HG02884 (cell line): Measurements from ENCODE around the gene RCBTB2.

ENCODE experiments used
- ATAC-seq: cut with Tn5 transposase; IDR thresholded peaks from one replicate; pipeline ENCODE4 v1.9.1; 2021; ENCODE audit warnings: mild to moderate bottlenecking, moderate library complexity; ENCODE audit not compliant: unreplicated experiment

The RCBTB2 gene

GRCh38 chr13:48496271-48497161, 36.4 kb downstream of the RCBTB2 start:
- no peak for ATAC-seq

- ATAC-seq: no peak
These were observed 38.0 kb downstream of the RCBTB2 start for GRCh38 chr13:48494874-48495273.

DNA sequence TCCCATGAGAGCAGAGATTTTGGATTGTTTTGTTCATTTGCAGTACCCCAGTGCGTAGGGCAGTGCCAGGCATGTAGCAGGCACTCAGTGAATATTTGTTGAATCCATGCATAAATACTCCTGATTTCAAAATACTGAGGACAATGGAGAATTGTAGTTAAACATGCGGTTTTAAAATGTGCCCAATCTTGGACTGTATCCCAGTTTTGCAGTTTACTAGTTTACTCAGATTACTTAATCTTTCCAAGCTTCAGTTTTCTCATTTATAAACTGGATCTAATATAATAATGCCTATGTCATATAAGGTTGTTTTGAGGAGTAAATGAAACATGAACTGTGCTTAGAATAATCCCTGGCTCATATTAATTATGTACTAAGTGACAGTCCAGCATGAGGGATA, 39.0 kb downstream of the RCBTB2 start:
- no peak for ATAC-seq

DNA sequence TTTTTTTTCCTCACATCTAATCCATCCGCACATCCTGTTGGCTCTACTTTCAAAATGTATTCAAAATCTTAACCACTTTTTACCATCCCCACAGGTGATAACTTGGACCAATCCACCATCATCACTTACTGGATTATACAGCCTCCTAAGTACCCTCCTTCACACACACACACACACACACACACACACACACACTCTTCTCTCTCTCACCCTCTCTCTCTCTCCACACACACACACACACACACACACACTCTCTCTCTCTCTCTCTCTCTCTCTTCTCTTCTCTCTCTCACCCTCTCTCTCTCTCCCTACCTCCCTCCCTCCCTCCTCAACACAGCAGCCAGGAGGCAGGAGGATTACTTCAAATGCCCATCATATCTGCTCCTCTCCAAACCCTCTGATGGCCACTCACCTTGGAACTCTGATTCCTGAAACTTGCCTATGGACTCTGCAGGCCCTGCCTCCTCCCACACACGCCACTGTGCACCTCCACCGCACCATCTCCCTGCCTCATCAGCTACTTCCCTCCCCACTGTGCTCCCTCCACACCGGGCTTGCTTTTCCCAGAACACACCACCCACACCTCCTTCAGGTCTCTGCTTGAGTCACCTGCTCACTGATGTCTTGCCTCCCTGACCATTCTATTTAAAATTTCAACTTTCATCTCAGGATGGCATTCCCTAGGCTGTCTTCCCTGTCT, 39.7 kb downstream of the RCBTB2 start:
- ATAC-seq: no peak

DNA sequence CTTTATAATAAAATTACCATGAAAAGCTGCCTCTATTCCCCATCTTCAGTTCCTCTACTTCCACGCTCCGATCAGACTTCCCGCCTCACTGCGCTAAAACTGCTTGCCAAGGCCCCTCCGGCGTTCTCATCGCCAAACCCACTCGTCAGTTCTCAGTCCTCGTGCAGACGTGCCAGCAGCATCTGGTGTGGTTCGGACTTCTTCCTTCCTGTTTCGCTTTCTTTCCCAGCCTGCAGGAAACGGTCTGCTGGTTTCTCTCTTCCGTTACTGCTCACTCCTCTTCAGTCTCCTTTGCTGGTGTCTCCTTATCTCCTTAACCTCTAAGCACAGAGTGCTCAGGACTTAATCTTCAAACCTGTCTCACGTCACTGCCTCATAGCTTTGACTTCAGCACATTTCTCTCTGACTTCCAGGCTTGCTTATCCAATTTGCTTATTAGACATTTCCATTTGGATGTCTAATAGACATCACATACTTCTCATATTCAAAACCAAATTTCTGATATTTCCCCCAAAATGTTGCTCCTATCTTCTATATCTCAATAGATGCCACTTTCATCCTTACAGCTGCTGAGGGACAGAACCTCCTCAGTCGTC, 40.3 kb downstream of the RCBTB2 start:
- ATAC-seq: peak; percentile 60

DNA sequence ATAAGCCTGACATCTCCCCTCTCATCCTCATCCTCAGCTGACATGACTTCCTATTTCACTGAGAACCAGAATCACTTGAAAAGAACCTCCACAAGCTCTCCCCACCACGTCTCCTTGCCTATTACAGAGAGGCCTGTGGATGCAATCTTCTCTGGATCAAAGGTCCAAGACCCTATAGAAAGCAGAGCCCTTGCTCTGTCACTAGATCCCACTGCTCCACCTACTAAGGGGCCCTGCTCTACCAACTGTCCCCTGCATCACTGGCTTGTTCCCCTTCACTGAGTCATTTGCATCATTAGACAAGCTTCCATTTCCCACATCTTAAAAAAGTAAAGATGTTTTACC, 40.8 kb downstream of the RCBTB2 start:
- peak; percentile 54 for ATAC-seq

GRCh38 chr13:48491423-48492095, 41.3 kb downstream of the RCBTB2 start:
- ATAC-seq: peak; percentile 1

- no peak for ATAC-seq
These were observed 42.6 kb downstream of the RCBTB2 start for GRCh38 chr13:48490241-48490640.

- ATAC-seq: no peak
These were observed 43.2 kb downstream of the RCBTB2 start for GRCh38 chr13:48489666-48490065.

GRCh38 chr13:48488995-48489394, 43.9 kb downstream of the RCBTB2 start:
- no peak for ATAC-seq

DNA sequence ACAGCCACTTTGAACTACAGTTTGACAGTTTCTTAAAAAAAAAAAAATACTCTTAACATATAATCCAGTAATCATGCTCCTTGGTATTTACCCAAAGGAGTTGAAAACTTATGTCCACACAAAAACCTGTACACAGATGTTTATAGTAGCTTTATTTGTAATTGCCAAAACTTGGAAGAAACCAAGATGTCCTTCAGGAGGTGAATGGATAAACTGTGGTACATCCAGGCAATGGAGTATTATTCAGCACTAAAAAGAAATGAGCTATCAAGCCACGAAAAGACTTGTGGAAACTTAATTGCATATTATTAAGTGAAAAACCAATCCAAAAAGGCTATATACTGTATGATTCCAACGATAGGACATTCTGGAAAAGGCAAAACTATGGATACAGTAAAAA, 44.9 kb downstream of the RCBTB2 start:
- no peak for ATAC-seq

GRCh38 chr13:48486836-48487235, 46.0 kb downstream of the RCBTB2 start:
- ATAC-seq: no peak

- no peak for ATAC-seq
These were observed 46.5 kb downstream of the RCBTB2 start for GRCh38 chr13:48486362-48486761.

DNA sequence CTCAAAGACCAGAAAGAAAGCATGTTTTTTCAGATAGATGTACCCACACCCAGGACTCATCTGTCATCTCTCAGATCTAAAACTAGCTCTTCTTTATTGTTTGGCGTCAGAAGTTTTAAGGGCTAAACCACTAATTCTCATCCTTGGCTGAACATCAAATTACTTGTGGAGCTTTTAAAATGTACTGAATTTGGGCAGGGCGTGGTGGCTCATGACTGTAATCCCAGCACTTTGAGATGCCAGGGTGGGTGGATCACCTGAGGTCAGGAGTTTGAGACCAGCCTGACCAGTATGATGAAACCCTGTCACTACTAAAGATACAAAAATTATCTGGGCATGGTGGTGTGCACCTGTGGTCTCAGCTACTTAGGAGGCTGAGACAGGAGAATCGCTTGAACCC, 47.4 kb downstream of the RCBTB2 start:
- no peak for ATAC-seq

- ATAC-seq: no peak
These were observed 49.3 kb downstream of the RCBTB2 start for GRCh38 chr13:48483575-48483974.

GRCh38 chr13:48478391-48478790, 54.5 kb downstream of the RCBTB2 start:
- no peak for ATAC-seq

DNA sequence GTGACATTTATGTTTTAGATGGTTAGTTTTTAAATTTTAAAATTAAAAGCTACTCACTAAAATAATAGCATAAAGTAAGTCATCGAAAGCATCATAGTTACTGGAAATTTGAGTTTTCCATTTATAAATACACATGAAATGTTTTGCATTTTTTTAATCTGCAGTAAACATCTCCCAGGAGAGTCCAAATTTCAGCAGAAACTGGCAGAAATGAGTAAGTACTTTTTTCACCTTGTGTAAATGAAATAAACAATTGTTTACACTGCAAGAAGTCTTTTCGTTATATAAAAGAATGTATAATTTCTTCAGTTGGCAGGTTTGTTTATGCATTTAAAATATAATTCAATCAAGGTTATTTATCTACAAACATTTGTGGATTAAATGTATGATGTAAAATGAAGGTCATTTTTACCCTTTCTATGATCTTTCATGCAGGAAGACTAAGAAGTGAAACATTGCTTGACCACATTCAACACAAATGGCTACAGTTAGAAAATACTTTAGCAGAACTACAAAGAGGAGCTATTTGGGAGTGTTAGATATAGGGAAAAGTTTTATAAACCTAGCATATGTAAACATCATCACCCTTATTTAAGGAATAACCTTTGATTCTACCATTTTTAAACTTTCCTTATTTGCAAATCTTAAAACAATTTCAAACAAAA, 55.6 kb downstream of the RCBTB2 start:
- peak; percentile 64 for ATAC-seq

- ATAC-seq: no peak
These were observed 56.2 kb downstream of the RCBTB2 start for GRCh38 chr13:48476686-48477085.

GRCh38 chr13:48476215-48476614, 56.7 kb downstream of the RCBTB2 start:
- peak; percentile 51 for ATAC-seq

GRCh38 chr13:48475230-48475629, 57.6 kb downstream of the RCBTB2 start:
- no peak for ATAC-seq
